ENCODE results near the gene FAM13A.

- TF ChIP-seq TARDBP (IDR thresholded peaks at IDR 0.05) (no peak), SP1 (IDR thresholded peaks at IDR 0.05) (no peak), FOXA1 (IDR thresholded peaks at IDR 0.05) (no peak), SUZ12 (IDR thresholded peaks at IDR 0.05) (no peak), FOXM1 (IDR thresholded peaks at IDR 0.05; ENCODE audit: borderline replicate concordance) (no peak), CTBP1 (IDR thresholded peaks at IDR 0.05; ENCODE audit: borderline replicate concordance) (no peak), HDGF (IDR thresholded peaks at IDR 0.05; ENCODE audit: borderline replicate concordance) (no peak), NFRKB (IDR thresholded peaks at IDR 0.05) (no peak)
Measured at GRCh38 chr4:88759895-88760290, 297.1 kb downstream of the FAM13A start.

Measured in HEK293T (cell line).